ENCODE measurements around the gene TBX1.

- TF ChIP-seq CTCF (IDR thresholded peaks at IDR 0.05; ENCODE audit: insufficient read depth, low read depth, low read length) (no peak), EZH2 (IDR thresholded peaks at IDR 0.05; ENCODE audit: insufficient read depth, low read length) (no peak)
Observed at GRCh38 chr22:19732403-19733113, 28.0 kb upstream of the TBX1 start.

All from astrocyte (in vitro differentiated cells and primary cell).